Loucy (cell line): Measurements from ENCODE around the gene KDSR.

Source experiments
- H2AFZ ChIP-seq: fragments of 200-600 bp; sonication (generic); 2 replicates; pipeline ENCODE4 v1.6.0; 2016; ENCODE audit warnings: antibody characterized with exemption, mild to moderate bottlenecking, low read length, moderate library complexity
- H3F3A ChIP-seq: fragments of 200-600 bp; 2 replicates; pipeline ENCODE4 v1.6.0; 2016; ENCODE audit warnings: antibody characterized with exemption, low read depth, mild to moderate bottlenecking
- H3K27me3 ChIP-seq: fragments of 200-600 bp; sonication (generic); 2 replicates; pipeline ENCODE4 v1.6.1; 2014; ENCODE audit warnings: low read length, mild to moderate bottlenecking; ENCODE audit not compliant: insufficient read depth, poor library complexity, severe bottlenecking
- H3K36me3 ChIP-seq: fragments of 200-600 bp; sonication (generic); 2 replicates; pipeline ENCODE4 v1.6.1; 2016; ENCODE audit warnings: low read length; ENCODE audit not compliant: insufficient read depth
- H3K4me1 ChIP-seq: fragments of 200-600 bp; sonication (generic); 2 replicates; pipeline ENCODE4 v1.5.1; 2014; ENCODE audit warnings: low read length, mild to moderate bottlenecking; ENCODE audit not compliant: insufficient read depth, poor library complexity, severe bottlenecking
- H3K4me2 ChIP-seq: fragments of 200-600 bp; sonication (generic); 2 replicates; pipeline ENCODE4 v1.6.0; 2014; ENCODE audit warnings: antibody characterized with exemption, low read length, low read depth, mild to moderate bottlenecking; ENCODE audit not compliant: poor library complexity, severe bottlenecking
- H3K4me3 ChIP-seq: fragments of 200-600 bp; sonication (generic); 2 replicates; pipeline ENCODE4 v1.5.1; 2014; ENCODE audit warnings: low read length, mild to moderate bottlenecking, mixed read lengths; ENCODE audit not compliant: poor library complexity, severe bottlenecking
- H3K79me2 ChIP-seq: fragments of 200-600 bp; sonication (generic); 2 replicates; pipeline ENCODE4 v1.6.1; 2014; ENCODE audit warnings: low read length; ENCODE audit not compliant: insufficient read depth
- H3K9ac ChIP-seq: fragments of 200-600 bp; sonication (generic); 2 replicates; pipeline ENCODE4 v1.6.0; 2014; ENCODE audit warnings: mild to moderate bottlenecking, low read depth, low read length, moderate library complexity; ENCODE audit not compliant: poor library complexity, severe bottlenecking
- H3K9me2 ChIP-seq: fragments of 200-600 bp; sonication (generic); replicated peaks from 2 replicates; pipeline ENCODE4 v1.6.1; 2016; ENCODE audit warnings: low read depth, low read length, mixed read lengths
- H3K9me3 ChIP-seq: fragments of 200-600 bp; sonication (generic); 2 replicates; pipeline ENCODE4 v1.6.1; 2014; ENCODE audit warnings: mild to moderate bottlenecking, antibody characterized with exemption, low read length, low read depth; ENCODE audit not compliant: insufficient read depth
- H4K20me1 ChIP-seq: fragments of 200-600 bp; sonication (generic); 2 replicates; pipeline ENCODE4 v1.6.0; 2014; ENCODE audit warnings: antibody characterized with exemption, low read length, mild to moderate bottlenecking; ENCODE audit not compliant: insufficient read depth, poor library complexity, severe bottlenecking
- CTCF ChIP-seq: fragments of 200-600 bp; sonication (generic); conservative IDR thresholded peaks from 2 replicates; pipeline ENCODE4 v1.5.1; 2014; ENCODE audit warnings: mild to moderate bottlenecking, antibody characterized with exemption, low read length
- EZH2phosphoT487 ChIP-seq: fragments of 200-600 bp; IDR thresholded peaks from 2 replicates; pipeline ENCODE4 v1.6.1; 2018; ENCODE audit warnings: antibody characterized with exemption, mild to moderate bottlenecking, moderate library complexity, borderline replicate concordance

The KDSR gene

GRCh38 chr18:63377275-63377980, 10.4 kb upstream of the KDSR start:
- TF ChIP-seq EZH2phosphoT487, result no peak
- no peak for TF ChIP-seq CTCF
- Histone ChIP-seq H3K9me3 (no peaks in the 10 kb centered on the region), H3F3A (no peaks in the 10 kb centered on the region), H3K27me3 (no peaks in the 10 kb centered on the region), H3K36me3 (no peaks in the 10 kb centered on the region), H3K4me1 (no peaks in the 10 kb centered on the region), H2AFZ (no peak overlapping the region), H4K20me1 (no peaks in the 10 kb centered on the region), H3K4me3 (no peak overlapping the region), H3K79me2 (no peaks in the 10 kb centered on the region), H3K4me2 (no peak overlapping the region), H3K9ac (no peak overlapping the region), H3K9me2 (no peaks in the 10 kb centered on the region)

GRCh38 chr18:63376538-63376937, 9.5 kb upstream of the KDSR start:
- TF ChIP-seq EZH2phosphoT487 (no peak), CTCF (no peak)
- Histone ChIP-seq H2AFZ (no peak overlapping the region), H4K20me1 (no peaks in the 10 kb centered on the region), H3K4me3 (no peak overlapping the region), H3K27me3 (no peaks in the 10 kb centered on the region), H3K9me3 (no peaks in the 10 kb centered on the region), H3K9me2 (no peaks in the 10 kb centered on the region), H3K79me2 (no peaks in the 10 kb centered on the region), H3K4me1 (no peaks in the 10 kb centered on the region), H3K9ac (no peak overlapping the region), H3K4me2 (no peak overlapping the region), H3K36me3 (no peaks in the 10 kb centered on the region), H3F3A (no peaks in the 10 kb centered on the region)

GRCh38 chr18:63374540-63374939, 7.5 kb upstream of the KDSR start:
- no peaks in the 10 kb centered on the region for H3K9me3 ChIP-seq
- H3K4me1 ChIP-seq, result no peaks in the 10 kb centered on the region
- no peak overlapping the region for H3K4me2 ChIP-seq
- no peaks in the 10 kb centered on the region for H4K20me1 ChIP-seq
- H3K9me2 ChIP-seq, result no peaks in the 10 kb centered on the region
- no peak overlapping the region for H3K9ac ChIP-seq
- no peak for TF ChIP-seq EZH2phosphoT487
- no peaks in the 10 kb centered on the region for H3F3A ChIP-seq
- H3K79me2 ChIP-seq, result no peaks in the 10 kb centered on the region
- no peaks in the 10 kb centered on the region for H3K36me3 ChIP-seq
- H2AFZ ChIP-seq, result no peak overlapping the region
- H3K27me3 ChIP-seq, result no peaks in the 10 kb centered on the region
- H3K4me3 ChIP-seq, result no peak overlapping the region

- Histone ChIP-seq H3K79me2 (no peaks in the 10 kb centered on the region), H2AFZ (no peak overlapping the region), H3F3A (no peaks in the 10 kb centered on the region), H3K4me2 (no peak overlapping the region), H3K4me3 (no peak overlapping the region), H3K36me3 (no peaks in the 10 kb centered on the region), H3K9me3 (no peaks in the 10 kb centered on the region), H3K9ac (no peak overlapping the region), H3K27me3 (no peaks in the 10 kb centered on the region), H3K4me1 (no peaks in the 10 kb centered on the region), H3K9me2 (no peaks in the 10 kb centered on the region), H4K20me1 (no peaks in the 10 kb centered on the region)
- TF ChIP-seq CTCF (no peak), EZH2phosphoT487 (no peak)
Observed at GRCh38 chr18:63373161-63373560, 6.2 kb upstream of the KDSR start.
